GM12874 (cell line): ENCODE measurements around the gene P3H1.

Source experiments
- CTCF ChIP-seq: IDR thresholded peaks from 2 replicates; pipeline ENCODE4 v1.5.1; 2011; ENCODE audit warnings: low read depth, mild to moderate bottlenecking, control low read depth, low read length, moderate library complexity; ENCODE audit not compliant: insufficient read depth

The P3H1 gene

GRCh38 chr1:42736571-42737200, 30.1 kb downstream of the P3H1 start:
- TF ChIP-seq CTCF: no peak

GRCh38 chr1:42736152-42736551, 30.7 kb downstream of the P3H1 start:
- no peak for TF ChIP-seq CTCF

- TF ChIP-seq CTCF: no peak
Measured at GRCh38 chr1:42735477-42736105, 31.2 kb downstream of the P3H1 start.

- TF ChIP-seq CTCF: no peak
Measured at GRCh38 chr1:42735056-42735455, 31.8 kb downstream of the P3H1 start.

GRCh38 chr1:42734201-42735035, 32.4 kb downstream of the P3H1 start:
- TF ChIP-seq CTCF: no peak

- TF ChIP-seq CTCF: no peak
Measured at GRCh38 chr1:42733415-42734200, 33.2 kb downstream of the P3H1 start.
